H1 (cell line): ENCODE data around the gene TMX3. TPM values are rescaled to one million over a fixed set of nuclear protein-coding genes. Genes with fewer than 3 reads are reported as not detected.

ENCODE experiments used
- CTCF ChIA-PET: fragments of 300-600 bp; sonication (Branson Sonifier 250); formaldehyde crosslinking; loops from one replicate; lab custom pipeline; 2021; ENCODE audit not compliant: partially characterized antibody; lab: Charles Lee
- POLR2A ChIA-PET: fragments of 300-600 bp; sonication (Branson Sonifier 250); formaldehyde crosslinking; loops from one replicate; lab custom pipeline; 2021; ENCODE audit warnings: inconsistent platforms; ENCODE audit not compliant: partially characterized antibody; lab: Charles Lee
- DNase-seq, 2 experiments: peaks; one replicate each; pipeline versions ENCODE4 v3.0.0 to v3.0.0-alpha.2; 2010 to 2022; ENCODE audit warnings: low spot score in 2 of 2, low read depth in 1 of 2, mixed read lengths in 1 of 2
- FAIRE-seq: peaks from 2 replicates; lab custom pipeline; 2011; peaks lifted over from hg19 to GRCh38; lab: Jason Lieb, UNC
- H2AFZ ChIP-seq: 2 replicates; pipeline ENCODE4 v1.8.1; 2012; ENCODE audit warnings: low read length, inconsistent platforms
- H2AK5ac ChIP-seq: 2 replicates; pipeline ENCODE4 v1.6.1; 2013; ENCODE audit warnings: low read depth, low read length
- H2BK120ac ChIP-seq: replicated peaks from 2 replicates; pipeline ENCODE3; 2013; ENCODE audit warnings: low read depth, low read length, inconsistent platforms
- H2BK12ac ChIP-seq: 2 replicates; pipeline ENCODE4 v1.6.1; 2013; ENCODE audit warnings: low read depth, low read length
- H2BK15ac ChIP-seq: 2 replicates; pipeline ENCODE4 v1.6.1; 2013; ENCODE audit warnings: low read length
- H2BK20ac ChIP-seq: 2 replicates; pipeline ENCODE4 v1.6.1; 2013; ENCODE audit warnings: low read length
- H2BK5ac ChIP-seq: 2 replicates; pipeline ENCODE4 v1.6.1; 2013; ENCODE audit warnings: low read depth, low read length
- H3K14ac ChIP-seq: 2 replicates; pipeline ENCODE4 v1.6.1; 2013; ENCODE audit warnings: inconsistent platforms; ENCODE audit not compliant: insufficient read length
- H3K18ac ChIP-seq: 2 replicates; pipeline ENCODE4 v1.6.1; 2013; ENCODE audit warnings: low read length; ENCODE audit errors: extremely low read depth
- H3K23ac ChIP-seq: 2 replicates; pipeline ENCODE4 v1.6.1; 2013; ENCODE audit warnings: inconsistent platforms; ENCODE audit not compliant: insufficient read length
- H3K23me2 ChIP-seq: 2 replicates; pipeline ENCODE4 v1.6.1; 2013; ENCODE audit warnings: low read depth, low read length
- H3K27ac ChIP-seq: 2 replicates; pipeline ENCODE4 v1.6.1; 2011; ENCODE audit warnings: low read depth, low read length, inconsistent platforms
- H3K27me3 ChIP-seq, 4 experiments: replicated peaks in 1 of 4; 1 replicate in 1 of 4; 2 replicates in 3 of 4; pipeline versions ENCODE4 v1.6.1 to v1.8.1; 2011 to 2013; ENCODE audit warnings: low read length in 3 of 4, mild to moderate bottlenecking in 3 of 4, inconsistent platforms in 2 of 4, mixed read lengths in 2 of 4, moderate library complexity in 1 of 4; ENCODE audit not compliant: control insufficient read depth in 3 of 4, insufficient read depth in 3 of 4; ENCODE audit errors: extremely low read depth in 1 of 4
- H3K36me3 ChIP-seq, 4 experiments: 2 replicates each; pipeline versions ENCODE4 v1.6.1 to v1.8.1; 2011 to 2013; ENCODE audit warnings: mild to moderate bottlenecking in 4 of 4, low read length in 3 of 4, moderate library complexity in 2 of 4, control low read depth in 1 of 4, inconsistent platforms in 1 of 4; ENCODE audit not compliant: insufficient read depth in 4 of 4, control insufficient read depth in 2 of 4
- H3K4ac ChIP-seq: replicated peaks from 2 replicates; pipeline ENCODE3; 2013; ENCODE audit warnings: low read length, low read depth, mixed read lengths, inconsistent platforms; ENCODE audit not compliant: insufficient read length
- H3K4me1 ChIP-seq, 4 experiments: replicated peaks in 1 of 4; 1 replicate in 1 of 4; 2 replicates in 3 of 4; pipeline versions ENCODE4 v1.6.1 to v1.8.1; 2011 to 2013; ENCODE audit warnings: low read length in 3 of 4, inconsistent platforms in 2 of 4, mixed read lengths in 1 of 4; ENCODE audit not compliant: insufficient read depth in 4 of 4, control insufficient read depth in 3 of 4
- H3K4me2 ChIP-seq, 2 experiments: 2 replicates each; pipeline versions ENCODE4 v1.6.1 to v1.8.1; 2011 to 2013; ENCODE audit warnings: low read depth in 2 of 2, low read length in 2 of 2, control low read depth in 1 of 2, inconsistent platforms in 1 of 2, mild to moderate bottlenecking in 1 of 2; ENCODE audit not compliant: insufficient read depth in 1 of 2
- H3K4me3 ChIP-seq, 4 experiments: fragments of 200-600, 300-600 bp in 1 of 4; sonication (generic), shearing (Covaris generic), sonication (Bioruptor Twin) in 1 of 4; 2 replicates each; pipeline versions ENCODE4 v1.5.1 to v1.8.1; 2011 to 2016; ENCODE audit warnings: low read length in 4 of 4, low read depth in 3 of 4, control low read depth in 2 of 4, inconsistent platforms in 2 of 4, mild to moderate bottlenecking in 2 of 4, mixed read lengths in 1 of 4, moderate library complexity in 1 of 4; ENCODE audit not compliant: insufficient read depth in 2 of 4; ENCODE audit errors: extremely low read depth in 1 of 4
- H3K56ac ChIP-seq: replicated peaks from 2 replicates; pipeline ENCODE3; 2013; ENCODE audit warnings: low read depth, mild to moderate bottlenecking, mixed read lengths, low read length, inconsistent platforms; ENCODE audit not compliant: insufficient read length
- H3K79me1 ChIP-seq: 2 replicates; pipeline ENCODE4 v1.6.1; 2013; ENCODE audit warnings: low read depth, low read length, control low read depth
- H3K79me2 ChIP-seq, 2 experiments: 2 replicates each; pipeline versions ENCODE4 v1.6.1 to v1.8.1; 2012 to 2013; ENCODE audit warnings: low read length in 2 of 2, mild to moderate bottlenecking in 2 of 2, inconsistent platforms in 1 of 2; ENCODE audit not compliant: insufficient read depth in 2 of 2, control insufficient read depth in 1 of 2
- H3K9ac ChIP-seq, 4 experiments: replicated peaks in 1 of 4; 1 replicate in 1 of 4; 2 replicates in 3 of 4; pipeline versions ENCODE4 v1.6.1 to v1.8.1; 2011 to 2013; ENCODE audit warnings: low read depth in 3 of 4, low read length in 3 of 4, control low read depth in 2 of 4, mild to moderate bottlenecking in 2 of 4, moderate library complexity in 2 of 4, inconsistent platforms in 1 of 4; ENCODE audit errors: extremely low read depth in 1 of 4
- H3K9me3 ChIP-seq, 2 experiments: 2 replicates each; pipeline versions ENCODE4 v1.6.1 to v1.8.1; 2012 to 2013; ENCODE audit warnings: mild to moderate bottlenecking in 2 of 2, moderate library complexity in 2 of 2, control low read depth in 1 of 2, inconsistent platforms in 1 of 2, low read depth in 1 of 2, low read length in 1 of 2, mixed read lengths in 1 of 2; ENCODE audit not compliant: insufficient read depth in 2 of 2
- H4K20me1 ChIP-seq, 2 experiments: replicated peaks in 1 of 2; 2 replicates each; pipeline versions ENCODE3 to v1.8.1; 2011 to 2013; ENCODE audit warnings: inconsistent platforms in 2 of 2, low read length in 2 of 2, mild to moderate bottlenecking in 1 of 2; ENCODE audit not compliant: insufficient read depth in 2 of 2, control insufficient read depth in 1 of 2
- H4K5ac ChIP-seq: 2 replicates; pipeline ENCODE4 v1.6.1; 2013; ENCODE audit warnings: low read length, low read depth, mixed read lengths, inconsistent platforms; ENCODE audit not compliant: insufficient read length
- H4K8ac ChIP-seq: 2 replicates; pipeline ENCODE4 v1.8.0; 2013; ENCODE audit warnings: mild to moderate bottlenecking, moderate library complexity, low read length, inconsistent platforms; ENCODE audit not compliant: insufficient read depth; ENCODE audit errors: extremely low read depth
- H4K91ac ChIP-seq: replicated peaks from 2 replicates; pipeline ENCODE3; 2013; ENCODE audit warnings: low read length, mixed read lengths, inconsistent platforms; ENCODE audit not compliant: insufficient read length
- CEBPB ChIP-seq: IDR thresholded peaks from 2 replicates; pipeline ENCODE4 v1.6.1; 2012; ENCODE audit warnings: low read depth, low read length
- EP300 ChIP-seq, 2 experiments: IDR thresholded peaks; 1 replicate in 1 of 2; 2 replicates in 1 of 2; pipeline ENCODE4 v1.6.1; 2011 to 2012; ENCODE audit warnings: low read depth in 2 of 2, low read length in 2 of 2, mild to moderate bottlenecking in 2 of 2, borderline replicate concordance in 1 of 2, inconsistent platforms in 1 of 2, moderate library complexity in 1 of 2
- HDAC2 ChIP-seq, 2 experiments: fragments of 300-600 bp in 1 of 2; sonication (generic) in 1 of 2; IDR thresholded peaks; 2 replicates each; pipeline ENCODE4 v1.6.1; 2011 to 2012; ENCODE audit warnings: low read depth in 2 of 2, low read length in 2 of 2, mild to moderate bottlenecking in 2 of 2, moderate library complexity in 2 of 2, borderline replicate concordance in 1 of 2, inconsistent platforms in 1 of 2
- KDM1A ChIP-seq: fragments of 200-600, 300-600 bp; sonication (generic); IDR thresholded peaks from 2 replicates; pipeline ENCODE4 v1.7.1; 2016; ENCODE audit warnings: mild to moderate bottlenecking, low read length, borderline replicate concordance
- MAFK ChIP-seq: IDR thresholded peaks from 2 replicates; pipeline ENCODE4 v1.6.1; 2012; ENCODE audit warnings: low read depth, mild to moderate bottlenecking, improper control_type of control experiment, low read length
- PHF8 ChIP-seq: fragments of 200-600 bp; sonication (generic); conservative IDR thresholded peaks from 2 replicates; pipeline ENCODE4 v1.7.1; 2012; ENCODE audit warnings: low read depth, mild to moderate bottlenecking, inconsistent platforms, low read length, moderate library complexity
- SAP30 ChIP-seq: fragments of 300-600 bp; sonication (generic); IDR thresholded peaks from 2 replicates; pipeline ENCODE4 v1.7.1; 2012; ENCODE audit warnings: low read length, moderate library complexity, mild to moderate bottlenecking, inconsistent platforms; ENCODE audit not compliant: insufficient read depth, insufficient replicate concordance
- TBP ChIP-seq: IDR thresholded peaks from 2 replicates; pipeline ENCODE4 v1.6.1; 2011; ENCODE audit warnings: low read depth, low read length, improper control_type of control experiment
- polyA plus RNA-seq, 7 experiments: library from polyadenylated mRNA; depleted of rRNA in 3 of 7; stranded (reverse) in 5 of 7; unstranded in 2 of 7; fragments of >200 nt in 5 of 7; fragments of 200-250 nt in 2 of 7; gene quantifications; 1 replicate in 5 of 7; 2 replicates in 1 of 7; 4 replicates in 1 of 7; pipeline versions ENCODE4 v1.2.1 to v1.2.3, GENCODE V29; 2011 to 2013; ENCODE audit warnings: missing spikeins in 2 of 7, mixed read lengths in 2 of 7
- total RNA-seq: library from RNA; stranded (reverse); fragmentation: NEBNext Ultra II Directional; extraction: Animal tissue kit (Norgen Biotek cat#: 25700); gene quantifications from 2 replicates; pipeline ENCODE4 v1.2.1, GENCODE V29; 2021

The TMX3 gene
- total and polyA plus RNA-seq, 2 of the 8 experiments (the other 6 are each of a cell fraction or from before 2014, with no cell fraction given), result 12.6 to 29.0 TPM

GRCh38 chr18:68727506-68727905 is 12.6 kb upstream of the TMX3 start:
- TF ChIP-seq TBP (no peak), KDM1A (no peak), EP300 (IDR thresholded peaks at IDR 0.05; ENCODE audit: borderline replicate concordance in 1 of 2, low read depth in 2 of 2, low read length in 2 of 2) (no peak), HDAC2 (IDR thresholded peaks at IDR 0.05; ENCODE audit: borderline replicate concordance in 1 of 2, low read depth in 2 of 2, low read length in 2 of 2) (no peak), PHF8 (no peak), CEBPB (no peak), MAFK (no peak), SAP30 (no peak)
- Histone ChIP-seq H3K23ac (no peak overlapping the region), H2BK15ac (no peak overlapping the region), H2AK5ac (no peak overlapping the region), H4K8ac (no peak overlapping the region), H4K91ac (no peak overlapping the region), H3K79me1 (no peaks in the 10 kb centered on the region), H3K27me3 (no peaks in the 10 kb centered on the region), H2AFZ (no peak overlapping the region), H2BK12ac (no peak overlapping the region), H3K27ac (no peak overlapping the region), H2BK20ac (no peak overlapping the region), H3K9me3 (no peaks in the 10 kb centered on the region), H4K20me1 (no peaks in the 10 kb centered on the region), H3K4me2 (no peak overlapping the region), H2BK5ac (no peak overlapping the region), H3K9ac (no peak overlapping the region), H3K4me1 (peaks cover 0 to 3% (median 0%) of the 10 kb centered on the region in 4 experiments; a peak in 3 of 7 replicates), H3K4me3 (no peak overlapping the region), H3K18ac (no peak overlapping the region), H4K5ac (no peak overlapping the region), H3K79me2 (no peaks in the 10 kb centered on the region), H3K23me2 (no peaks in the 10 kb centered on the region), H2BK120ac (no peak overlapping the region), H3K4ac (no peak overlapping the region), H3K36me3 (no peaks in the 10 kb centered on the region), H3K56ac (no peak overlapping the region), H3K14ac (no peak overlapping the region)
- ChIA-PET POLR2A (no interaction called here), CTCF (interaction anchor here (0.5 kb wide), 1 partner anchor 209 kb away, joined by 3 read pairs; no protein-coding TSS in a partner anchor)
- FAIRE-seq, result no peak
- no peak for DNase-seq
